Upper lobe of left lung (tissue), 6 donors: ENCODE data around the gene IL4R. TPM values are rescaled to one million over a fixed set of nuclear protein-coding genes. Genes with fewer than 3 reads are reported as not detected.
A peak's percentile ranks its signal among the peaks of the same experiment; 100 is the strongest.
"Not testable (repeated sequence)": the region's sequence is repeated elsewhere in the genome, so short reads cannot be mapped to it uniquely, and the experiment has no call there.

Source experiments
- ATAC-seq, 2 donors: fragments of 200-7000 bp; cut with Tn5 transposase; one replicate each; pipeline ENCODE4 v1.9.1; 2022; ENCODE audit warnings: mild to moderate bottlenecking in 2 of 2, moderate library complexity in 2 of 2; ENCODE audit not compliant: low FRiP score in 2 of 2
- DNase-seq, 2 donors: peaks; one replicate each; pipeline ENCODE4 v3.0.0-alpha.2; 2019 to 2020
- H3K27ac ChIP-seq, 4 donors: fragments of 200-600 bp; sonication (generic); one replicate each; pipeline ENCODE4 v1.5.1; 2016 to 2019
- H3K27me3 ChIP-seq, 4 donors: fragments of 200-600 bp; sonication (generic); one replicate each; pipeline ENCODE4 v1.5.1; 2017 to 2019
- H3K36me3 ChIP-seq, 4 donors: fragments of 200-600 bp; sonication (generic); one replicate each; pipeline ENCODE4 v1.5.1; 2016 to 2019
- H3K4me1 ChIP-seq, 4 donors: fragments of 200-600 bp; sonication (generic); one replicate each; pipeline ENCODE4 v1.5.1; 2018 to 2019
- H3K4me3 ChIP-seq, 4 donors: fragments of 200-600 bp; sonication (generic); one replicate each; pipeline ENCODE4 v1.5.1; 2017 to 2019; ENCODE audit warnings: mild to moderate bottlenecking in 2 of 4, moderate library complexity in 1 of 4
- H3K9me3 ChIP-seq, 4 donors: fragments of 200-600 bp; sonication (generic); one replicate each; pipeline ENCODE4 v1.5.1; 2018 to 2019
- CTCF ChIP-seq, 6 experiments: fragments of 450-650 bp in 4 of 6; fragments of 200-600 bp in 2 of 6; sonication (generic) in 2 of 6; IDR thresholded peaks; one replicate each; pipeline ENCODE4 v1.5.1; 2016 to 2019; ENCODE audit warnings: antibody characterized with exemption in 6 of 6
- EP300 ChIP-seq, 4 donors: sonication (generic); formaldehyde crosslinking; IDR thresholded peaks; one replicate each; pipeline ENCODE4 v1.5.1; 2017; ENCODE audit warnings: antibody characterized with exemption in 4 of 4, control low read depth in 2 of 4
- POLR2A ChIP-seq, 4 donors: fragments of 450-650 bp; IDR thresholded peaks; one replicate each; pipeline ENCODE4 v1.5.1; 2016 to 2017; ENCODE audit warnings: antibody characterized with exemption in 4 of 4, mild to moderate bottlenecking in 2 of 4
- POLR2AphosphoS5 ChIP-seq, 2 donors: sonication (generic); formaldehyde crosslinking; IDR thresholded peaks; one replicate each; pipeline ENCODE4 v1.5.1; 2017; ENCODE audit warnings: antibody characterized with exemption in 2 of 2
- WGBS, 2 donors: methylation state at CpG; one replicate each; pipeline ENCODE4 v1.1.5; 2017 to 2018; 5-methylcytosine and 5-hydroxymethylcytosine counted together
- total RNA-seq, 6 donors: library from RNA; depleted of rRNA in 4 of 6; stranded (reverse); fragments of >200 nt in 4 of 6; gene quantifications; one replicate each; pipeline versions ENCODE4 v1.1.0 to v1.2.1, GENCODE V29; 2016 to 2021
- donor health status: DM: no; HTN: no; CAD: no; lungs with moderate emphysema.
- donor health status: DM: no; HTN: yes; CAD: no; lungs with severe emphysema.

IL4R gene
- total RNA-seq, 6 donors from 2014 or later: 87.0 to 202 (median 153) TPM

GRCh38 chr16:27287887-27288286 lies 25.9 kb upstream of the IL4R start:
- DNase-seq: peak; percentile 16 to 50
- peak overlapping the region; percentile 18 to 77 (median 35) for H3K27ac ChIP-seq

GRCh38 chr16:27288313-27288712 lies 25.5 kb upstream of the IL4R start:
- H3K27ac ChIP-seq: peak overlapping the region in 3 of 4 donors; percentile 28 to 77 (median 42)
- not testable (repeated sequence) for H3K36me3 ChIP-seq, DNase-seq, H3K4me3 ChIP-seq, H3K4me1 ChIP-seq, ATAC-seq, H3K27me3 ChIP-seq, H3K9me3 ChIP-seq
- WGBS, 2 donors: 86 to 98% methylated on average over 6 of the region's 6 CpGs

More at GRCh38 chr16:27287887-27288286, 25.9 kb upstream of the IL4R start:
- ATAC-seq: peak in 1 of 2 donors; percentile 15
- Histone ChIP-seq H3K9me3 (no peaks in the 10 kb centered on the region), H3K4me3 (no peak overlapping the region), H3K27me3 (no peaks in the 10 kb centered on the region), H3K4me1 (peaks cover 0 to 7% (median 2%) of the 10 kb centered on the region in 4 donors), H3K36me3 (no peaks in the 10 kb centered on the region)
- whole genome bisulfite sequencing, 2 donors: 83 to 91% methylated on average over 10 to 11 of the region's 11 CpGs
- TF ChIP-seq POLR2AphosphoS5 (IDR thresholded peaks at IDR 0.05) (peak; percentile 56), EP300 (IDR thresholded peaks at IDR 0.05) (no peak)

GRCh38 chr16:27289669-27290068 lies 24.1 kb upstream of the IL4R start:
- ATAC-seq: no peak
- whole genome bisulfite sequencing, 2 donors: 77 to 90% methylated on average over 4 to 6 of the region's 6 CpGs

GRCh38 chr16:27290562-27290961 lies 23.2 kb upstream of the IL4R start:
- Histone ChIP-seq H3K27ac (no peak overlapping the region), H3K4me1 (peaks cover 0 to 7% (median 2%) of the 10 kb centered on the region in 4 donors), H3K4me3 (no peak overlapping the region), H3K9me3 (no peaks in the 10 kb centered on the region), H3K27me3 (no peaks in the 10 kb centered on the region), H3K36me3 (no peaks in the 10 kb centered on the region)
- DNase-seq: no peak
- TF ChIP-seq POLR2A (IDR thresholded peaks at IDR 0.05) (no peak), POLR2AphosphoS5 (IDR thresholded peaks at IDR 0.05) (no peak), CTCF (IDR thresholded peaks at IDR 0.05) (no peak), EP300 (IDR thresholded peaks at IDR 0.05) (no peak)
- no peak for ATAC-seq

More at GRCh38 chr16:27289669-27290068, 24.1 kb upstream of the IL4R start:
- no peaks in the 10 kb centered on the region for H3K27me3 ChIP-seq
- no peak for TF ChIP-seq EP300 (IDR thresholded peaks at IDR 0.05)
- no peak for TF ChIP-seq POLR2A (IDR thresholded peaks at IDR 0.05)
- no peak overlapping the region for H3K4me3 ChIP-seq
- peaks cover 0 to 7% (median 2%) of the 10 kb centered on the region in 4 donors for H3K4me1 ChIP-seq
- no peak for DNase-seq
- H3K27ac ChIP-seq: peak overlapping the region in 1 of 4 donors; percentile 2
- no peaks in the 10 kb centered on the region for H3K9me3 ChIP-seq
- H3K36me3 ChIP-seq: no peaks in the 10 kb centered on the region

- ATAC-seq: peak in 1 of 2 donors; percentile 79
- H3K4me3 ChIP-seq: no peak overlapping the region
- no peaks in the 10 kb centered on the region for H3K27me3 ChIP-seq
- H3K36me3 ChIP-seq: no peaks in the 10 kb centered on the region
- TF ChIP-seq POLR2AphosphoS5 (IDR thresholded peaks at IDR 0.05) (no peak), CTCF (IDR thresholded peaks at IDR 0.05) (no peak), EP300 (IDR thresholded peaks at IDR 0.05) (no peak)
- H3K27ac ChIP-seq: no peak overlapping the region
- no peaks in the 10 kb centered on the region for H3K9me3 ChIP-seq
- peaks cover 0 to 6% (median 2%) of the 10 kb centered on the region in 4 donors for H3K4me1 ChIP-seq
- DNase-seq: no peak
- WGBS, 2 donors: 81 to 88% methylated on average over 5 of the region's 5 CpGs
Measured at GRCh38 chr16:27291106-27291505, 22.7 kb upstream of the IL4R start.

GRCh38 chr16:27291722-27292240 lies 22.0 kb upstream of the IL4R start:
- Histone ChIP-seq H3K27ac (no peak overlapping the region), H3K9me3 (no peaks in the 10 kb centered on the region), H3K27me3 (no peaks in the 10 kb centered on the region), H3K4me3 (no peak overlapping the region), H3K4me1 (peaks cover 0 to 3% (median 0%) of the 10 kb centered on the region in 4 donors), H3K36me3 (no peaks in the 10 kb centered on the region)
- 96 to 97% methylated on average over 4 of the region's 4 CpGs for WGBS, 2 donors
- no peak for DNase-seq
- ATAC-seq: peak in 1 of 2 donors; percentile 12
- TF ChIP-seq POLR2AphosphoS5 (IDR thresholded peaks at IDR 0.05) (no peak), POLR2A (IDR thresholded peaks at IDR 0.05) (no peak), EP300 (IDR thresholded peaks at IDR 0.05) (no peak), CTCF (IDR thresholded peaks at IDR 0.05) (no peak)
